SK-N-SH (cell line): ENCODE measurements around the gene RRP9. TPM values are rescaled to one million over a fixed set of nuclear protein-coding genes. Genes with fewer than 3 reads are reported as not detected.

Experiments
- CTCF ChIA-PET: fragments of 300-600, 350-600 bp; formaldehyde crosslinking; extraction: SDS; loops from one replicate; lab custom pipeline; 2021; lab: Yijun Ruan, JAX
- POLR2A ChIA-PET: fragments of 350-600 bp; sonication (Branson Sonifier 250); formaldehyde crosslinking; extraction: SDS; loops from one replicate; lab custom pipeline; 2020; ENCODE audit warnings: antibody characterized with exemption, inconsistent platforms; lab: Yijun Ruan, JAX
- DNase-seq: peaks from one replicate; pipeline ENCODE4 v3.0.0; 2012
- H2AFZ ChIP-seq: fragments of 200-600 bp; sonication (generic); 2 replicates; pipeline ENCODE4 v1.8.1; 2016; ENCODE audit warnings: antibody characterized with exemption, mild to moderate bottlenecking, low read depth
- H3F3A ChIP-seq: fragments of 200-600 bp; sonication (generic); replicated peaks from 2 replicates; pipeline ENCODE3; 2016; ENCODE audit warnings: antibody characterized with exemption, mild to moderate bottlenecking; ENCODE audit not compliant: insufficient read depth
- H3K27ac ChIP-seq, 2 experiments: fragments of 200-500 bp in 1 of 2; fragments of 200-600 bp in 1 of 2; sonication (Bioruptor generic) in 1 of 2; sonication (generic), shearing (Covaris generic) in 1 of 2; 2 replicates each; pipeline versions ENCODE4 v1.5.1 to v1.6.1; 2014 to 2016; ENCODE audit warnings: low read depth in 2 of 2, inconsistent platforms in 1 of 2, low read length in 1 of 2, mild to moderate bottlenecking in 1 of 2, mixed read lengths in 1 of 2
- H3K27me3 ChIP-seq: fragments of 200-600 bp; sonication (generic), shearing (Covaris generic); 2 replicates; pipeline ENCODE4 v1.6.1; 2016; ENCODE audit warnings: mixed run types; ENCODE audit not compliant: insufficient read depth
- H3K36me3 ChIP-seq, 2 experiments: fragments of 200-500 bp in 1 of 2; fragments of 200-600 bp in 1 of 2; sonication (Bioruptor generic) in 1 of 2; sonication (generic) in 1 of 2; replicated peaks in 1 of 2; 2 replicates each; pipeline versions ENCODE3 to v1.5.1; 2014 to 2016; ENCODE audit warnings: low read length in 1 of 2, mild to moderate bottlenecking in 1 of 2; ENCODE audit not compliant: insufficient read depth in 2 of 2, control insufficient read depth in 1 of 2
- H3K4me1 ChIP-seq, 2 experiments: fragments of 200-500 bp in 1 of 2; fragments of 200-600 bp in 1 of 2; sonication (Bioruptor generic) in 1 of 2; sonication (generic), shearing (Covaris generic) in 1 of 2; 2 replicates each; pipeline versions ENCODE4 v1.5.1 to v1.6.1; 2014 to 2016; ENCODE audit warnings: low read depth in 1 of 2, low read length in 1 of 2, mixed run types in 1 of 2; ENCODE audit not compliant: insufficient read depth in 2 of 2, control insufficient read depth in 1 of 2
- H3K4me2 ChIP-seq: fragments of 200-600 bp; sonication (generic), shearing (Covaris generic); 2 replicates; pipeline ENCODE4 v1.6.1; 2017; ENCODE audit warnings: mixed run types
- H3K4me3 ChIP-seq, 2 experiments: fragments of 200-500 bp in 1 of 2; fragments of 200-600 bp in 1 of 2; sonication (Bioruptor generic) in 1 of 2; sonication (generic), shearing (Covaris generic) in 1 of 2; 2 replicates each; pipeline versions ENCODE4 v1.5.1 to v1.8.1; 2014 to 2016; ENCODE audit warnings: low read depth in 2 of 2, inconsistent platforms in 1 of 2, low read length in 1 of 2, mild to moderate bottlenecking in 1 of 2, mixed read lengths in 1 of 2, moderate library complexity in 1 of 2
- H3K79me2 ChIP-seq: fragments of 200-600 bp; sonication (generic); 2 replicates; pipeline ENCODE4 v1.8.1; 2017; ENCODE audit warnings: mild to moderate bottlenecking; ENCODE audit not compliant: insufficient read depth
- H3K9ac ChIP-seq: fragments of 200-600 bp; sonication (generic); 2 replicates; pipeline ENCODE4 v1.6.1; 2017; ENCODE audit warnings: mixed run types
- H3K9me2 ChIP-seq: fragments of 200-600 bp; sonication (generic); 2 replicates; pipeline ENCODE4 v1.6.1; 2017; ENCODE audit warnings: mixed run types
- H3K9me3 ChIP-seq: fragments of 200-600 bp; sonication (generic); 2 replicates; pipeline ENCODE4 v1.6.1; 2017; ENCODE audit warnings: mixed run types, mild to moderate bottlenecking, moderate library complexity
- H4K20me1 ChIP-seq: fragments of 200-600 bp; sonication (generic); 2 replicates; pipeline ENCODE4 v1.6.1; 2017; ENCODE audit warnings: mild to moderate bottlenecking, mixed run types; ENCODE audit not compliant: insufficient read depth
- CHD2 ChIP-seq: fragments of 150-350 bp; IDR thresholded peaks from 2 replicates; pipeline ENCODE4 v1.6.1; 2018; ENCODE audit warnings: low read length; ENCODE audit not compliant: partially characterized antibody
- EP300 ChIP-seq, 2 experiments: IDR thresholded peaks; 2 replicates each; pipeline versions ENCODE4 v1.4.0 to v1.6.1; 2012; ENCODE audit warnings: borderline replicate concordance in 1 of 2, low read depth in 1 of 2, low read length in 1 of 2
- EZH2phosphoT487 ChIP-seq: fragments of 200-600 bp; sonication (generic); IDR thresholded peaks from 2 replicates; pipeline ENCODE4 v1.6.1; 2017; ENCODE audit warnings: low read depth, mixed run types, mild to moderate bottlenecking, antibody characterized with exemption, moderate library complexity, borderline replicate concordance
- FOXJ3 ChIP-seq: sonication (generic); formaldehyde crosslinking; IDR thresholded peaks from 2 replicates; pipeline ENCODE4 v1.5.1; 2020; ENCODE audit warnings: mild to moderate bottlenecking, missing genetic modification reagents
- FOXM1 ChIP-seq: IDR thresholded peaks from 2 replicates; pipeline ENCODE4 v1.4.0; 2012; ENCODE audit warnings: low read depth, mild to moderate bottlenecking
- NFIC ChIP-seq: IDR thresholded peaks from 2 replicates; pipeline ENCODE4 v1.4.0; 2012; ENCODE audit warnings: borderline replicate concordance
- NRF1 ChIP-seq: IDR thresholded peaks from 2 replicates; pipeline ENCODE4 v1.6.1; 2012; ENCODE audit warnings: low read depth, mild to moderate bottlenecking, low read length
- POLR2AphosphoS5 ChIP-seq: IDR thresholded peaks from 2 replicates; pipeline ENCODE4 v1.6.1; 2012; ENCODE audit warnings: low read depth, low read length
- RAD21 ChIP-seq: IDR thresholded peaks from 2 replicates; pipeline ENCODE4 v1.6.1; 2012; ENCODE audit warnings: mild to moderate bottlenecking, low read length
- RCOR1 ChIP-seq: fragments of 150-350 bp; IDR thresholded peaks from 2 replicates; pipeline ENCODE4 v1.6.1; 2017; ENCODE audit warnings: antibody characterized with exemption, low read length
- RXRA ChIP-seq: IDR thresholded peaks from 2 replicates; pipeline ENCODE4 v1.4.0; 2012; ENCODE audit warnings: low read depth, mild to moderate bottlenecking, borderline replicate concordance
- SIN3A ChIP-seq: IDR thresholded peaks from 2 replicates; pipeline ENCODE4 v1.6.1; 2012; ENCODE audit warnings: low read depth, mild to moderate bottlenecking, low read length, moderate library complexity, borderline replicate concordance
- TCF12 ChIP-seq: IDR thresholded peaks from 2 replicates; pipeline ENCODE4 v1.4.0; 2012
- WGBS: methylation state at CpG from one replicate; pipeline ENCODE4 v1.1.6; 2017; ENCODE audit warnings: low lambda C conversion rate; 5-methylcytosine and 5-hydroxymethylcytosine counted together
- polyA plus RNA-seq, 3 experiments: library from polyadenylated mRNA; depleted of rRNA; stranded (reverse); fragments of >200 nt; gene quantifications; 2 replicates each; pipeline ENCODE4 v1.2.3, GENCODE V29; 2012
- TF ChIP-seq, protein P1 (sequence below): fragments of 200-600 bp; sonication (generic); IDR thresholded peaks from 2 replicates; pipeline ENCODE4 v1.6.1; 2017; ENCODE audit warnings: antibody characterized with exemption, mild to moderate bottlenecking, moderate library complexity
- TF ChIP-seq, protein P2 (sequence below): IDR thresholded peaks from 2 replicates; pipeline ENCODE4; 2012
- TF ChIP-seq, protein P3 (sequence below): IDR thresholded peaks from 2 replicates; pipeline ENCODE4 v1.4.0; 2012; ENCODE audit warnings: low read depth, borderline replicate concordance
- TF ChIP-seq, protein P4 (sequence below): IDR thresholded peaks from 2 replicates; pipeline ENCODE4 v1.6.1; 2012; ENCODE audit warnings: mild to moderate bottlenecking, low read depth, low read length, moderate library complexity

Gene RRP9
- polyA plus RNA-seq, 1 of the 3 experiments (the other 2 are of a cell fraction): 49.6 TPM

DNA sequence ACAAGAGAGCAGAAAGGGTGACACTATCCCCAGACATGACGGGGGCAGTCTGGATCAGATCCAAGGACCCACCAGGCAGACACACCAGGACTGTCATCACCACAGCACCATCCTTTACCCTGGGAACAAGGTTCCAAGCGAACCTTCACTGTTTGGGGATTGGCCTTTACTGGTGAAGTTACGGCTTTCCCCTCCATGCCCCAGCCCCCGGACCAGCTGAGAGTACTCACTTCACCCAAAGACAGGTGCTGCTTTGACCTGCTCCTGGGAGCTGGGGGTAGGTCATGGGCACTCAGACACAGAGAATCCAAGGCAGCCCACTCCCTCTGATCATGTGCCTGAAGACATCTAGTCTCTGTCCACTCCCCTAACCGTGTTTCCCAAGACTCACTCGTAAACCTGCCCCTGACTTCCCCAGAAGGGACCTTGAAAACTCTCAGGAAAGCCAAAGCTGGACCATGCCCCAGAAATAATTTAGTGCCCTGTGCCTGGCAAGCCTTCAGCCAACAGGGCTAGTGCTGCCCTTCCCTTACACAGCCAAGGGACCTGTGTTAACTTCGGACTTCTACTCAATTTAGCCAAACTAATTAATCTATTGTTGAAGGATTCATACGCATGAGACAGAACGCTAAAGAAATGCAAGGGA is 2.8 kb downstream of the RRP9 start:
- Histone ChIP-seq H3K4me3 (no peak overlapping the region), H3K9ac (no peak overlapping the region), H2AFZ (no peak overlapping the region), H4K20me1 (0 out of 2 replicates have a peak, but pooled peaks cover 6% of the 10 kb centered on the region), H3K4me2 (no peak overlapping the region), H3K9me3 (no peaks in the 10 kb centered on the region), H3K27ac (no peak overlapping the region), H3F3A (no peaks in the 10 kb centered on the region), H3K36me3 (peaks cover 0 to 49% of the 10 kb centered on the region in 2 experiments), H3K79me2 (peaks cover 33% of the 10 kb centered on the region), H3K4me1 (peaks cover 11 to 18% of the 10 kb centered on the region in 2 experiments; a peak in 3 of 4 replicates), H3K9me2 (no peaks in the 10 kb centered on the region), H3K27me3 (no peaks in the 10 kb centered on the region)
- DNase-seq: no peak
- WGBS: 86% methylated on average over 9 of the region's 9 CpGs
- no peak for TF ChIP-seq EP300 (IDR thresholded peaks at IDR 0.05; ENCODE audit: borderline replicate concordance in 1 of 2, low read depth in 1 of 2, low read length in 1 of 2)
- TF ChIP-seq, protein P1, sequence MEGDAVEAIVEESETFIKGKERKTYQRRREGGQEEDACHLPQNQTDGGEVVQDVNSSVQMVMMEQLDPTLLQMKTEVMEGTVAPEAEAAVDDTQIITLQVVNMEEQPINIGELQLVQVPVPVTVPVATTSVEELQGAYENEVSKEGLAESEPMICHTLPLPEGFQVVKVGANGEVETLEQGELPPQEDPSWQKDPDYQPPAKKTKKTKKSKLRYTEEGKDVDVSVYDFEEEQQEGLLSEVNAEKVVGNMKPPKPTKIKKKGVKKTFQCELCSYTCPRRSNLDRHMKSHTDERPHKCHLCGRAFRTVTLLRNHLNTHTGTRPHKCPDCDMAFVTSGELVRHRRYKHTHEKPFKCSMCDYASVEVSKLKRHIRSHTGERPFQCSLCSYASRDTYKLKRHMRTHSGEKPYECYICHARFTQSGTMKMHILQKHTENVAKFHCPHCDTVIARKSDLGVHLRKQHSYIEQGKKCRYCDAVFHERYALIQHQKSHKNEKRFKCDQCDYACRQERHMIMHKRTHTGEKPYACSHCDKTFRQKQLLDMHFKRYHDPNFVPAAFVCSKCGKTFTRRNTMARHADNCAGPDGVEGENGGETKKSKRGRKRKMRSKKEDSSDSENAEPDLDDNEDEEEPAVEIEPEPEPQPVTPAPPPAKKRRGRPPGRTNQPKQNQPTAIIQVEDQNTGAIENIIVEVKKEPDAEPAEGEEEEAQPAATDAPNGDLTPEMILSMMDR: no peak
- no peak for TF ChIP-seq RXRA
- TF ChIP-seq NFIC: no peak
- TF ChIP-seq, protein P2, sequence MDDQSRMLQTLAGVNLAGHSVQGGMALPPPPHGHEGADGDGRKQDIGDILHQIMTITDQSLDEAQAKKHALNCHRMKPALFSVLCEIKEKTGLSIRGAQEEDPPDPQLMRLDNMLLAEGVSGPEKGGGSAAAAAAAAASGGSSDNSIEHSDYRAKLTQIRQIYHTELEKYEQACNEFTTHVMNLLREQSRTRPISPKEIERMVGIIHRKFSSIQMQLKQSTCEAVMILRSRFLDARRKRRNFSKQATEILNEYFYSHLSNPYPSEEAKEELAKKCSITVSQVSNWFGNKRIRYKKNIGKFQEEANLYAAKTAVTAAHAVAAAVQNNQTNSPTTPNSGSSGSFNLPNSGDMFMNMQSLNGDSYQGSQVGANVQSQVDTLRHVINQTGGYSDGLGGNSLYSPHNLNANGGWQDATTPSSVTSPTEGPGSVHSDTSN: no peak
- TF ChIP-seq RAD21: no peak
- no peak for TF ChIP-seq RCOR1
- TF ChIP-seq, protein P3, sequence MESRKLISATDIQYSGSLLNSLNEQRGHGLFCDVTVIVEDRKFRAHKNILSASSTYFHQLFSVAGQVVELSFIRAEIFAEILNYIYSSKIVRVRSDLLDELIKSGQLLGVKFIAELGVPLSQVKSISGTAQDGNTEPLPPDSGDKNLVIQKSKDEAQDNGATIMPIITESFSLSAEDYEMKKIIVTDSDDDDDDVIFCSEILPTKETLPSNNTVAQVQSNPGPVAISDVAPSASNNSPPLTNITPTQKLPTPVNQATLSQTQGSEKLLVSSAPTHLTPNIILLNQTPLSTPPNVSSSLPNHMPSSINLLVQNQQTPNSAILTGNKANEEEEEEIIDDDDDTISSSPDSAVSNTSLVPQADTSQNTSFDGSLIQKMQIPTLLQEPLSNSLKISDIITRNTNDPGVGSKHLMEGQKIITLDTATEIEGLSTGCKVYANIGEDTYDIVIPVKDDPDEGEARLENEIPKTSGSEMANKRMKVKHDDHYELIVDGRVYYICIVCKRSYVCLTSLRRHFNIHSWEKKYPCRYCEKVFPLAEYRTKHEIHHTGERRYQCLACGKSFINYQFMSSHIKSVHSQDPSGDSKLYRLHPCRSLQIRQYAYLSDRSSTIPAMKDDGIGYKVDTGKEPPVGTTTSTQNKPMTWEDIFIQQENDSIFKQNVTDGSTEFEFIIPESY: no peak
- TF ChIP-seq EZH2phosphoT487: no peak
- TF ChIP-seq POLR2AphosphoS5: no peak
- no peak for TF ChIP-seq CHD2
- TF ChIP-seq NRF1: no peak
- TF ChIP-seq SIN3A: no peak
- TF ChIP-seq, protein P4, sequence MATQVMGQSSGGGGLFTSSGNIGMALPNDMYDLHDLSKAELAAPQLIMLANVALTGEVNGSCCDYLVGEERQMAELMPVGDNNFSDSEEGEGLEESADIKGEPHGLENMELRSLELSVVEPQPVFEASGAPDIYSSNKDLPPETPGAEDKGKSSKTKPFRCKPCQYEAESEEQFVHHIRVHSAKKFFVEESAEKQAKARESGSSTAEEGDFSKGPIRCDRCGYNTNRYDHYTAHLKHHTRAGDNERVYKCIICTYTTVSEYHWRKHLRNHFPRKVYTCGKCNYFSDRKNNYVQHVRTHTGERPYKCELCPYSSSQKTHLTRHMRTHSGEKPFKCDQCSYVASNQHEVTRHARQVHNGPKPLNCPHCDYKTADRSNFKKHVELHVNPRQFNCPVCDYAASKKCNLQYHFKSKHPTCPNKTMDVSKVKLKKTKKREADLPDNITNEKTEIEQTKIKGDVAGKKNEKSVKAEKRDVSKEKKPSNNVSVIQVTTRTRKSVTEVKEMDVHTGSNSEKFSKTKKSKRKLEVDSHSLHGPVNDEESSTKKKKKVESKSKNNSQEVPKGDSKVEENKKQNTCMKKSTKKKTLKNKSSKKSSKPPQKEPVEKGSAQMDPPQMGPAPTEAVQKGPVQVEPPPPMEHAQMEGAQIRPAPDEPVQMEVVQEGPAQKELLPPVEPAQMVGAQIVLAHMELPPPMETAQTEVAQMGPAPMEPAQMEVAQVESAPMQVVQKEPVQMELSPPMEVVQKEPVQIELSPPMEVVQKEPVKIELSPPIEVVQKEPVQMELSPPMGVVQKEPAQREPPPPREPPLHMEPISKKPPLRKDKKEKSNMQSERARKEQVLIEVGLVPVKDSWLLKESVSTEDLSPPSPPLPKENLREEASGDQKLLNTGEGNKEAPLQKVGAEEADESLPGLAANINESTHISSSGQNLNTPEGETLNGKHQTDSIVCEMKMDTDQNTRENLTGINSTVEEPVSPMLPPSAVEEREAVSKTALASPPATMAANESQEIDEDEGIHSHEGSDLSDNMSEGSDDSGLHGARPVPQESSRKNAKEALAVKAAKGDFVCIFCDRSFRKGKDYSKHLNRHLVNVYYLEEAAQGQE: no peak
- TF ChIP-seq FOXJ3: no peak
- no peak for TF ChIP-seq TCF12
- no peak for TF ChIP-seq FOXM1
- CTCF ChIA-PET: interaction anchor here (1.5 kb wide), 1 partner anchor 44 kb away, joined by 4 read pairs; no protein-coding TSS in a partner anchor
- POLR2A ChIA-PET: no interaction called here
